CD4-positive, alpha-beta T cell treated with Interferon alpha-2 for 1 hour (primary cell): ENCODE data around the gene TBC1D21.

ENCODE experiments used
- DNase-seq, 2 donors: peaks; one replicate each; pipeline ENCODE4 v3.0.0-alpha.2; 2020 to 2022

TBC1D21 gene

GRCh38 chr15:73912030-73912596, 38.7 kb downstream of the TBC1D21 start:
- DNase-seq, result no peak

GRCh38 chr15:73914145-73914544, 40.8 kb downstream of the TBC1D21 start:
- no peak for DNase-seq

DNA sequence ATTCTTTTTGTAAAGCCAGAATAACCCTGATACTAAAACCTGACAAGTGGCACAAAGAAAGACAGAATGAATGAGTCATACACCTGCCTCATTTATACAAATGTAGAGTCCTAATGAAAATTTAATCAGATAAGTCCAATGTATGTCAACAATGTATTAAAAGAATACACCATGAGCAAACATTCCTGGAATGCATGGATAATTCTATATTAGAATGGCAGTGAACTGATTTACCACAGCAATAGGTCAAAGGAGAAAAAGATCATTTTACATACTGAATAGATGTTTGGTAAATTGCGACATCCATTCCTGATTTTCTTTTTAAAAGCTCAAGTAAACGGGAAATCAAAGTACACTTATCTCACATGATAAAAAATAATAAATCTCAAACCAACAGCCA, 41.7 kb downstream of the TBC1D21 start:
- DNase-seq, result no peak

DNA sequence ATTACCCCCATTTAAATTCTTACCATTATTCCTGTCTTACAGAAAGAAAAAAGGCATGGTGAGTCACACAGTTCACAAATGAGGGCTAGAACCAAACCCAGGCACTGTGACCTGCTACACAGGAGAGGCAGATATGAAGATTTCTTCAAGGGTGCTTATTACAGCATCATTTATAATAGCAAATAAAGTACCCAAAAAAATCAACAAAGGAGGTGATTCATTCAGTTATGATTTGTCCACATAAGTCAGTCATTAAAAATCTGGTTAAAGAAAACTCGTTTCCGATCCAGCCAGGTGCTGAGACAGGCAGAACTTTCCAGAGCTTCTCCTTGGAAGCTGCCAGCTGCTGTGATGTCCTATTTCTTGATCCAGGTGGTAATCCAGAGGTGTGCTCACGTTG, 45.4 kb downstream of the TBC1D21 start:
- no peak for DNase-seq

DNA sequence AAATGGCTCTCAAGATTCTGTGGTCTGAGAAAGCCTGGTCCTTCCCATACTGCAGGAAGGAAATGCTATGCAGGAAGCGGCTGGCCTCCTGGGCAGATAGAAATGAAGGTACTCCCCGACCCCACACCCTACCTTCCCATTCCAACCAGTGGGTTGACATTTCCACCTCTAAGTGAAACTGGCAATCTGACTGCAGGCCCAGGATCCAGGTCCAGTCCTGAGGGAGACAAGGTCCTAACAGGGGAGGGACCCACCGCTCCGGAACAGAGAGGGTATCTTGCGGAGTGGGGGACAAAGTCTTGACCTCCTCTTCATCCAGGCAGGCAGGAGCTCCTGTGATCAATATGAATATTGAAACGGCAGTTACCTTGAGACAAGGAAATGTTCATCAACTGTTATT, 46.3 kb downstream of the TBC1D21 start:
- no peak for DNase-seq

GRCh38 chr15:73921254-73921925, 48.0 kb downstream of the TBC1D21 start:
- no peak for DNase-seq

DNA sequence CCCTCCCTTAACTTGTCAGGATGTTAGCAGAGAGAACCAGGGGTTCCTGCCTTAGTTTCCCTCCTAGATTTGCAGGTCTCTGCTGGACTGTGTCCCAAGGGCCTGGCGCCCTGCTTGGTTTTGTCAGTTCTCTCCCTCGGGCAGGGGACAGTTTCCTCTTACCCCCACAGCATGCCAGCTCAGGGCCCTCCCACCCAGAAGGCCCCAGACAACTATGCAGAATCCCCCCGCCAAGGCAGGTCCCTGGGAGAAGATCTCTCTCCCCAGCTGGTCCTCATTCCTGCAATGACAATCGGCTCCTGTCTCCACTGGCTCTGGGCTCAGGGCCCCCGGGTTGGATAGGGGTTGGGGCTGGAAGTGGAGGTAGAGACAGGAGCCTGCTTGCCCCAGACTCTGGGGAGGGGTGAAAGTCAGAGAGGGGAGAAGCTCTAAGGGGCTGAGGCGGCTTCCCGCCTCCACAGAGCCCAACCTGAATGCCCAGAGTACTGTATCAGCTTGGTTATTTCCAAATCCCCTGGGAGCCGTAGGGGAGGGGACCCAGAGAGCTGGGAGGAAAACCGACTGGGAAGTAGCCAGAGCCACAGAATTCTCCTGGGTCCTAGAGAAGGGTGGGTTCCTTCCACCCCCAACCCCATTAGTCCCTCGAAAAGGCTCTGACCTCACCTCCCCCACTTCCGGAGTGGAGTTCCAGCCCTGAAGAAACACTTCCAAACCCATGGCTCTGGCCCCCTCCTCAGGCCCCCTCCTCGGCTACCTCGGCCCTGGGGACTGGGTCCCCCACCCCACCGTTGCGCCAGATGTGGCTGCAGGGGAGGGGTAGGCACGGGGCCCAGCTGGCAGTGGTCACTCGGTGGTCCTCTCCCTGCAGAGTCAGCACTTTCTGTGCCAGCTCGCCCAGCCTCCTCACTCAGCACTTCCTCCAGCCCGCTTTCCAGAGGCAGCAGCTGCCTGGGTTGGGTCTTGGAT, 49.1 kb downstream of the TBC1D21 start:
- DNase-seq, result no peak

- DNase-seq, result no peak
These were observed 49.8 kb downstream of the TBC1D21 start for GRCh38 chr15:73923156-73923487.

DNA sequence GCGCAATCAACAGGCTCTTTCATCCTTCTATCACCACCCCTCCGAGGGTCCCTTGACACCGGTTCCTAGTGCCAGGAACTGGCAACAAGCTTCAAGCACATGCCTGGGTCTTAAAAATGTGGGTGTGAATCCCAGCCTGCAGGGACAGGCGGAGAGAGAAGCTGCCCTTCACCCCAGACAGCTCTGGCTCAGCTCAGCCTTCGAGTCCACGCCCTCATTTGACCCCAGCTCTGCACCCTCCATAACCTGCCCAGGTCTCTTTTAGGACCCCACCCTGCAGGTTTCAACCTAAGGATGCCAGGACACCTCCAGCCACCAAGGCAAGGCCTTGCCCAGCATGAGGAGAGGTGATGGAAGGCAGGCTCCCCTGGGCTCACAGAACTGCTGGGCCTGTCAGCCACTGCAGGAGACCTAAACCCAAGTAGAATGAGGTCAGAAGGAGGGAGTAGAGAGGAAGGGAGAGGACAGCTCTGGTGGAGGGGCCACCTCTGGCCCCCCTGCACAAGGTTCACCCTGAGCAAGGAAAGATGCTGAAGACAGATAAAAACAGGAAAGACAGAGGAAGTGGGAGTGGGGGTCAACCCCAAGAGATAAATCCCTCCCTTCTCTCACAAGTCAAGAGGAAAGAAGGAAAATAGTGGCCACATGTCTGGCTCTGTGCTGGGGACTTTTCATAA, 50.3 kb downstream of the TBC1D21 start:
- DNase-seq, result no peak

GRCh38 chr15:73924171-73924921, 51.0 kb downstream of the TBC1D21 start:
- DNase-seq, result peak in 1 of 2 donors; percentile 36

DNA sequence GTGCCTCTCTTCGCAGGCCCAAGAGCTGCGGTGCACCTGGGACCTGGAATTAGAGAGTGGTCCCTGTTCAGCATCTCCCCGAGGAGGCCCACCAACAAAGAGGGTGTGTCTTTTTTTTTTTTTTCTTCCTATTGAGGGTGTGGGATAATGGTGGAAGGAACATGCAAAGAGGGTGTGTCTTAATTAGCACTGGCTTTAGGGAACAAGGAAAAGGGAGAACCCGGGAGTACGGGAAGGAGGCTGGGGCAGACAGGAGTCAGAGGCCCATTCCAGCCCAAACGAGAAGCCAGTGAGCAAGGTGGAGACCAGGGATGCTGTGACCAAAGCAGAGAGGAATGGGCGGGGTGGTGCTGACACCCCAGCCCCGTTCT, 52.5 kb downstream of the TBC1D21 start:
- no peak for DNase-seq

- no peak for DNase-seq
These were observed 53.0 kb downstream of the TBC1D21 start, which contains the start of gene LOXL1 for GRCh38 chr15:73926219-73927002. Gene LOXL1 (plus strand): TSS chr15:73926462. CDS start chr15:73926784, 322 bp downstream.

DNA sequence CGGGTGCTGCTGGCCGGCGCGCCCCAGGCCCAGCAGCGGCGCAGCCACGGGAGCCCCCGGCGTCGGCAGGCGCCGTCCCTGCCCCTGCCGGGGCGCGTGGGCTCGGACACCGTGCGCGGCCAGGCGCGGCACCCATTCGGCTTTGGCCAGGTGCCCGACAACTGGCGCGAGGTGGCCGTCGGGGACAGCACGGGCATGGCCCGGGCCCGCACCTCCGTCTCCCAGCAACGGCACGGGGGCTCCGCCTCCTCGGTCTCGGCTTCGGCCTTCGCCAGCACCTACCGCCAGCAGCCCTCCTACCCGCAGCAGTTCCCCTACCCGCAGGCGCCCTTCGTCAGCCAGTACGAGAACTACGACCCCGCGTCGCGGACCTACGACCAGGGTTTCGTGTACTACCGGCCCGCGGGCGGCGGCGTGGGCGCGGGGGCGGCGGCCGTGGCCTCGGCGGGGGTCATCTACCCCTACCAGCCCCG, 53.7 kb downstream of the TBC1D21 start:
- DNase-seq, result peak in 1 of 2 donors; percentile 47

DNA sequence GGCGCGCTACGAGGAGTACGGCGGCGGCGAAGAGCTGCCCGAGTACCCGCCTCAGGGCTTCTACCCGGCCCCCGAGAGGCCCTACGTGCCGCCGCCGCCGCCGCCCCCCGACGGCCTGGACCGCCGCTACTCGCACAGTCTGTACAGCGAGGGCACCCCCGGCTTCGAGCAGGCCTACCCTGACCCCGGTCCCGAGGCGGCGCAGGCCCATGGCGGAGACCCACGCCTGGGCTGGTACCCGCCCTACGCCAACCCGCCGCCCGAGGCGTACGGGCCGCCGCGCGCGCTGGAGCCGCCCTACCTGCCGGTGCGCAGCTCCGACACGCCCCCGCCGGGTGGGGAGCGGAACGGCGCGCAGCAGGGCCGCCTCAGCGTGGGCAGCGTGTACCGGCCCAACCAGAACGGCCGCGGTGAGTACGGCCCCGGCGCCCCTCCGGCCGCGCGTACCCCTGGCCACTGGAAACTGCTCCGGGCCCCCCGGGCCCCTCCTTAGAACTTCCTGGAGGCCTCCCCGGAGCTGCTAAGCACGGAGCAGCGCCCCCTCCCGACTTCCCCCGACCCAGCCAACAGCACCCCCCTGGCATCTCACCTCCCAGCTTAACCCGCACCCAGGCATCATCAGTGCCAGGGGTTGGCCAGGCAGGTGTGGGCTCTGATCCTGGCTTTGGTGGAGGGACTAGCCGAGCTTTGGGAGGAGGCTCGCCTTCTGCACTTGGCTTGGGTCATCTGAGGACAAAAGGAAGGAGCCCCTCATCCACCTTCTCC, 54.3 kb downstream of the TBC1D21 start:
- peak; percentile 62 to 81 for DNase-seq

- no peak for DNase-seq
These were observed 54.8 kb downstream of the TBC1D21 start for GRCh38 chr15:73928241-73928579.

DNA sequence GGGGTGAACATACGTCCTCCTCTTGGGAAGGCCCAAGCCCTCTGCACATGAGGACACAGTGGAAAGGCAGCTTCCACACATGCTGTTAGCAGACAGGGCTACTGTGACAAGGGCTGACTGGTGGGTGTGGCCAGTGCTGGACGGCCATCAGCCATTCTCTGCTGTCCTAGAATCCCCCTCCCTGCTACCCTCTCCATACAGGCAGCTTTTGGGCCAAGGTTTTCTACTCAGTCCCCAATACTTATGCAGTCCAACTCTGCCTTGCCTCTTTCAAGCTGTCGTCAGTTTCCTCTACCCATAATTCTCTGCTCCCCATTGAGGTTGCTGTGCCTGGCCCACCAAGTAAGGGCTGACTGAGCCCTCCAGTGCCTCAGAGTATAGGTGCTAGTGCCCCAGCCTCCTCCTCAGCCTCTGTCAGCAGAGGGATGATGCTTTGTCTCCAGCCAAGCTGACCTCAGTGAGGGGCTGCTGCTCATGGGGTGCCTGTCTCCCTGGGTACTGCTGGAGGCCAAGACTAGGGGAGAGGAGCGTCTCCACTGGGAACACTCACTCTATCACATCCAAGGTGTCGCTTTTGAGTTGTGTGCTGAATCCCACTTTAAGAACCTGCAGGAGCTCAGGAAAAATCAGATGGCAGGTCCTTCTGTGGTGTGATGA, 55.7 kb downstream of the TBC1D21 start:
- no peak for DNase-seq

DNA sequence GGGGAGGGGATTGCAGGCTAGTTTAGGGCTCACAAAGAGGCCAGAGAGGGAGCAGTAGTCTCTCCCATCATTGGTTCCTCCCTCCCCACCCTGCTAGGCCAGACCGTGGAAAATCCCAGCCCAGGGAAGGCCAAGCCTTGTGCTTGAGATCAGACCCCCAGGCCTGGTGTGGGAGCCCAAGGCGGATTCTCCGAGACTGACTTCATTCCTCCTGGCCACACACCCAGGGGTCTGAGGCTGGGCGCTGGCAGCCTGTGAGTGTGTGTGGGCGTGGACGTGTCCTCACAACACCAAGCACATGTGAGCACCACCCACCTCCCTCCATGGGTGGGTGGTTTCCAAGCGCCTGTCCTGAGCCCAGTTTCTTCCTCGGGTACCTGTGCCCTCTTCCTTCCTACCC, 57.0 kb downstream of the TBC1D21 start:
- no peak for DNase-seq

- DNase-seq, result no peak
These were observed 57.5 kb downstream of the TBC1D21 start for GRCh38 chr15:73930790-73931281.

GRCh38 chr15:73931441-73931840, 58.1 kb downstream of the TBC1D21 start:
- DNase-seq, result no peak
